ENCODE data around the gene SNAP47.

The SNAP47 gene

DNA sequence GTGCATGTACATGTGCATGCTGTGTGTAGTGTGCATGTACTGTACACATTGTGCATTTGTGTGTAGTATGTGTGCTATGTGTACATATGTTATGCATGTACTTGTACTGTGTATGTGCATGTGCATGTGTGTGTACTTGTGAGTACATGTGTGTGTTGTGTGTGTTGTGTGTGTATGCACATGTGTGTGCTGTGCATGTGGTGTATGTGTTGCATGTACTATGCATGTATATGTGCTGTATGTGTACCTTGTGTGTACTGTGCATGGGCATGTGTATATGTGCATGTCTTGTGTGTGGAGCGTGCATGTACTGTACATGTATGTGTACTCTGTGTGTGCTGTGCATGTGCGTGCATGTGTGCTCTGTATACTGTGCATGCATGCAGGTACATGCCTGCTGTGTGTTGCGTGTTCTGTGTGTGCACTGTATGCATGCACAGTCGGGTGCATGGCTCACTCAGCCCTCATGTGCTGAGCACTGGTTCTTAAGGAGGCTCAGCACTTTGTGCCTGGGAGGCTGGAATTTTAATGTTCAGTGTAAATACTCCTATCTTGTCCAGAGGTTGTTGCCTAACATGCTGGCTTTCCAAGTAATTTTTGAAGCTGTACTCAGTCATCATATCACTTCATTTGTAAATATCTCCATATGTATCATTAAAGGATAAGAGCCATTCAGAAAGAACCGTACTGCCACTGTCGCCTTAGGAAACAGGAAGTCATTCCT lies 32.3 kb downstream of the SNAP47 start:
- DNase-seq (ENCODE audit: low read depth, low spot score), result no peak

DNA sequence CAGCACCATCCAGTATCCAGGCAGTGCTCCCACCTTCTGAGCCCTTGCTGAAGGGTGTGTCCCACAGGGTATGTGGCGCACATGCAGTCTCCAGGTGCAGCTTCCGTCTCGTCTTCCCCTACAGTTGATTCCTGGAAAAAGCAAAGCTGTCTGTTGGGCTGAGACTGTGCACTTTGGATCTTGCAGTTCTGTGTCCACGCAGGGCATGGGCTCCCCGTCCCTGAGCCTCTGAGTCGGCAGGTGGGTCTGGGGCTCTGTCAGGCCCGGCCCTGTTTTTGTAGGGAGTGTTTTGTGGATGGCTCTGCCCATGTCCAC lies 32.8 kb downstream of the SNAP47 start:
- no peak for DNase-seq (ENCODE audit: low read depth, low spot score)

DNA sequence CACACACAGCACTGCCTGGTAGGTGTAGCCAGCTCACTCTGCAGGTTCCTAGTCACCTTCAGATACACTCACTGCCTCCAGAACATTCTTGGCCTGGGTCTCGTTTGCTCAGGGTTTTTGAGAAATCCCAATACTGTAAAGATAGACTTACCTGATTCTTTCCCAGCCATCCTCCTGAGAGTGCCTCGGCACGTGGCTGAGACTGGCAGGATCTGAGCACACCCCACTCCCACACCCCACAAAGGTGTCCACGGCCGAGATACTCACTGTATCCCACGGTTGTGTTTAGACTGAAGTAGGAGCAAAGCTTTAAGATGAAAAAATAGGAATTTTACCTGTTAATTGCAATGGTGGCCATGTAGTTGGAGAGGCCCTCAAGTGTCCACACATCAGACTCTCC lies 33.4 kb downstream of the SNAP47 start:
- no peak for DNase-seq (ENCODE audit: low read depth, low spot score)

DNA sequence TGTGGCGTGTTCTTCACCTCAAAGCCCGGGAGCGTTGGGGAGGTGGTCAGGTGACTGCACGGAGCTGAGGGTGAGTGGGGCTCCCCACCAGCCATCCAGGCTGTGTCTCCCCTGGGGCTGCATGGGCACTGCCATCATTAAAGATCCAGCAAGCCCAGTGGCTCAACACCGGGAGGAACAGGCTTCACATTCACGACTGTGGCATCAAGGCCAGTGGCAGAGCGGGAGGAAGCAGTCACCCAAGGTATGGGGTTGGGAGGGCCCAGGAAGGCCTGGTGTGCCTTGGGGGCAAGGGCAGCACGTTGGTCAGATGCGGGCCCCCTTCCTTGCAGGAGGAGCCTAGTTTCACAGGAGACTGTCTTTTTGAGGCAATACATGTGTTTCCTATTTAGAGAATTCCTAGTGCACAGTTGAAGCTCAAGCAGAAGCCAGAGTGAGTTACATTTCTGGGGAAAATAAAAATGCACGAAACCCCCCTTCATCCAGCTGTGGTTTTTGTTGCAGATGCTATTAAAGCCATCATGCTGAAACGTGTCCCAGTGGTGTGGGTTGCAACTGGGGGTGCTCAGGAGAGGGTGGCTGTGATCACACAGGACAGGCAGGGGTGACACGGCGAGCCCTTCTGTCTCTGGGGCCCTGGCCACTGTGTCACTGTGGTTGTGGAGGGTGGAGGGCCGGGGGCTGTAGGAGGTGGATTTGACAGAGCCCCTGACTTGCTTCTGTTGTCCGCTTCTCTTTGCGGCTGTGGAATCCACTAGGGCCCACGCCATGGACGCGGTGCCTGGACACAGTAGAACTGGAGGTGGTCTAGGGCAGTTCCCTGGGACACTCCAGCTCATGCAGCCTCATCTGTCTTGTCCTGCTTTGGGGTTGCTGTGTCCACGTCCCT lies 34.1 kb downstream of the SNAP47 start:
- no peak for DNase-seq (ENCODE audit: low read depth, low spot score)

DNA sequence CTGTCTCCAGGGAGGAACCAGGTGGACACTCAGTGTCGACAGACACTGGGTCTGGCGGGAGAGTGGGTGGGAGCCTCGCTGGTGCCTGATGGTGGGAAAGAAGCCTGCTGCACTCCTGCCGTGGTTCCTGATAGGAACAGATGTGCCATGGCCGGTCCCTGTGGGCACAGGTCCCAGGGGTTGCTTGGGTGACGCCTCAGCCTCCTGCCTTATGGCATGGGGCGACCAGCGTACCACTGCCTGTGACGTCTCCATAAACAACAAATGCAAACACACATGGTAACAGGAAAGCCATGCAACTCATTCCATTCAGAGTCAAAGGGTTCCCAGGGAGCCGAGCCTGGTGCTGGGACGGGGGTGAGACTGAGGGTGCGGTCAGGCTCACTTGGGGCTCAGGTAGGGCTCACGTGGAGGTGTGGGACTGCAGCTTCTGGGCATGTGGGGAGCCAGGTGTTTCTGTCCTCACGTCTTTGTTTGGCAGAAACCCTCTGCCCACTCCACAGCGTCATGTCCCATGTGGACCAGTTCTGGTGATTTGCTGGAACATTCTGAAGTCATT lies 34.8 kb downstream of the SNAP47 start:
- no peak for DNase-seq (ENCODE audit: low read depth, low spot score)

DNA sequence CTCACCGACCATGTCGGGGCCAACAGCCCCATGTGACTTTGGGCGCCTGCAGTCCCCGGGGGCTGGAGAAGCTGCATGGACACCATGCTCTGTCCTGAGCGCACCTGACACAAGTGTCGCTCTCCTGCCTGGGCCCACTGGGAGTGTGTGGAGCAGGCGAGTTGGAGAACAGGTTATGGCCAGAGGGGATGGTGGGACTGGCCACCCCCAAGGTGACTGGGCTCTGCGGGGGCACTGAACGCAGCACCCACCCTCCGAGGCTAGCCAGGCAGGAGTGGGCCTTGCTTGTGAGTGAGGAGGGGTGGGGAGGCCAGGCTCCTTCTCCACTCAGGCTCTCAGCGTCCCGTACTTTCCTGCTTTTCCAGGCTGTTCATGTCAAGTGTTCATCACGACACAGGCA lies 35.6 kb downstream of the SNAP47 start:
- DNase-seq (ENCODE audit: low read depth, low spot score), result no peak

DNA sequence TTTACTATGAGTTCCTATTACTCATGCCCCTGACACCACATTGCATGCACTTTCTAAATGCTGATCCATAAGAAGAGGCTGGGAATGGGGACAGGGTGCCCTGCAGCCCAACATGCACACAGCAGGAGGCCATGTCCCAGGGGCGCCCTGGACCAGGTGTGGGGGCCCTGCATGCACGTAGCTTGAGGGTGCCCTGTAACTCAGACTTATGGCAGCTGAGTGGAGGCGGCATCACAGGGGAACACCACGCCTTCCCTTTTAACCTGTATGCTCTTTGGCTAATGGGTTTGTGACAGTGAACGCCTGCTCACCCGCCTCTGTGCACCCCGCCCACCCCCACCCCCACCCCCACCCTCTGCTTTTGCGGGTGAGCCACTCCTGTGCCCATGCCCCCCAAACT lies 36.1 kb downstream of the SNAP47 start:
- DNase-seq (ENCODE audit: low read depth, low spot score), result no peak

DNA sequence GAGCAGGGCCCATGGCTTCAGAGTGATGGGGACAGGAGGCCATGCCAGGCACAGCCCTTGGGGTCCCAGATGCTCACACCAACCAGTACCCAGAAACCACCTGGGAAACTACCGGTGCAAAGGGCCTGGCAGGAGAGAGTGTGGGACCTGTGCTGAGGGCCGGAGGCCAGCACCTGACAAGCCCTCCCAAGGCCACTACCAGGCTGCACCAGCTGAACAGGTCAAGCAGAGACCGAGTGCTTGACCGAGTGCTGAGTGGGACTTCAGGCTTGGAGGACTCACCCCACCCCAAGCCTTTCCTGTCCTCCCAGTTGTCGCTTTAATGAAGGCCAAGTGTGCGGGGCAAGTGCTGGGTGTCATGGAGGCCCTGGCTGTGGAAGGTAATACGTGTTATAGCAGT lies 36.5 kb downstream of the SNAP47 start:
- no peak for DNase-seq (ENCODE audit: low read depth, low spot score)

DNA sequence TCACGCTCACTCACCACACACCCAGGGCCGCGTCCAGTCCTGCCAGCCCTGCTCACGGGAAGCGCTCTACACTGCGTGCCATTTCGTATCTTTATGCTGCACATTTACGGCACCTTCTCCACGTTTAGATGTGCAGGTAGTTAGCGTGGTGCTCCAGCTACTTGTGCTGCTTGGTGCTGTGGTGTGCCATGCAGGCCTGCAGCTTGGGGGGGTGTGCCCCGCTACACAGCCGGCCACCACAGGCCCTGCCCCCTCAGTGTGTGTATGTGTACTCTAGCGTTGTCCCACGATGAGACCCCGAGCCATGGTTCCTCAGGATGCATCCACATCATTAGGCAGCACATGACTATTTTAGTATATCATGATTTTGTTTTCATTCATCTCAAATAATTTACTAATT lies 38.3 kb downstream of the SNAP47 start:
- DNase-seq (ENCODE audit: low read depth, low spot score), result no peak

DNA sequence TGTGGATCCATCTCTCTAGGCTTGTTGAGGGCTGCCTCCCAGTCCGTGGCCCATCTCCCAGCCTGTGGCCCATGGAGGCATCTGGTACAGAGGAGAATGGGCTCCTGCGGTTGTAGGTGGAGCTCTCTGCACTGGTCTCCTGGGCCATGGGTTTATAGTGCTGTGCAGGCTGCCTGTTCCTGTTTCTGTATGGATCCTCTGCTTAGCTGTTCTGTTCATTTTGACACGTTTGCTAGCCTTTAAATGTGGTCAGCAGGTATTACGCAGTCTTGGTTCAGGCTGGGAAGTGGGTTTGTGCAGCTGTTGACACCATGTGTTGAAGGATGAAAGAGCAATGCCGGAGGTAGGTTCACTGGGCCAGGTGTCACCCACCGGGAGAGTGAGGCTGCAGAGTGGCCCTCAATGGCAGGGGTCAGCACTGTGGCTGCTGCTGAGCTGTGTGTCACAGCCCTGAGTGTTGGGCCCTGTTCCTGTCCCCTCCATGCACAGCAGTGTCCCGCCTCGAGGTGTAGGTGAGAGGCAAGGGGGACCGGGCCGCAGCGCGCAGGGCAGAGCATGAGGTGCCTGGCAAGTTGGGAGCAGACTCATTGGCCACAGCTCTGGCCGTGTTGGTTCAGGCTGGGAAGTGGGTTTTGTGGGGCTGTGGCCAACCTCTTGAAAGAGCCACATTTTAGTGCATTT lies 39.0 kb downstream of the SNAP47 start:
- no peak for DNase-seq (ENCODE audit: low read depth, low spot score)

DNA sequence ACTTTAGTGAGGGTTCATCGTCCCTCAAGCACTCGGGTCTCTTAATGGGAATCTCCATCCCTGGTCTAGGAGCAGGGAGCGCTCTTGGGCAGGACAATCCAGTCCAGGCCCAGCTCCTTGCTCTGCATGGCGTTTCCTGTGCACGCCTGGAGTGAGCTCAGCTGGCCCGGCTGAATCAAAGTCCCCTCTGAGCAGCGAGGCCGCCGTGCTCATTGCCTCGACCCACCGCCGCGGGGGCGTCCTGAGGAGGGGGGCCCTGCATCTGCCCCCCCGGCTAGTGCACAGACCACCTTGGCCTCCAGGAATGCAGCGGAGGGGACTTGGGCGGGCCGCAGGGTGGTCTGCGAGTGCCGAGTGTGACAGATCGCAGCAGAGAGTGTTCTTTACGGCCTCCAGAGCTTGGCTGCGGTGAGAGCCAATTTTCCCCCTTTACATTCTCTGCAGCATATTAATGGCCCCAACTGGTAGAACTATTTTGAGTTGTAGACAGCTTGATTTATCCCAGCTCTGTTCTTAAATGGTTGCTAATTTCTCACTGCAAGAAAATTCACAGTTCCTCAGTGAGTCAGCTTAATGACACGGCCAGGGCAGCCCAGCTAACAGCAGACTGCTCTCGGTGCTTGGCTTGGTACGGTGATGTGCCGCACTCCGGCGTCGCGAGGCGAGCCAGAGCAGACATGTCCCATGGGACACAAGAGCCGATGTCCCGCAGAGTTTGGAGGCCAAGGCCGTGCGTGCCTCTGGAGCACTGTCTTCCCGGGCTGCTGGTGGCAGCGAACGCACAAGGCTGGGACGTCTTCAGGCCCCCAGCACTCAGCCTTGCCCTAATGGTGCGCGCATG lies 39.8 kb downstream of the SNAP47 start:
- DNase-seq (ENCODE audit: low read depth, low spot score), result no peak

DNA sequence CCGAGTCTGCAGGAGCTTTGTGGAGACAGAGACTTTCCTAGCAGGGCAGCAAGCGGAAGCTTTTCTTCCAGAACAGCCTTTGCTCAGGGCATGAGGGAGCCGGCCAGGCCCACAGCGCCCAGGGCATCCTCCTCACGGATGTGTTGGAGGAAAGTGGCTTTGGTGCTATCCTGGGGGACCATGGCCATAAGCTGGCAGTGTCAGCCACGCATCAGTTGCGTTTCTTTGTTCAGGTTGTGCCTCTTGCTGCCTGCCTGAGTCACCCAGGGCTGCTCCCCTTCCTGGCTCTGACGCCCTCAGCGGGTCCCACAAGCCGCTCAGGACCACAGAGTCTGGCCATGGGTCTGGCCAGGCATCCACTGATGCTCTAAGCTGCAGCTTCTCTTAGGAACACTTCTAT lies 40.6 kb downstream of the SNAP47 start:
- DNase-seq (ENCODE audit: low read depth, low spot score), result no peak

DNA sequence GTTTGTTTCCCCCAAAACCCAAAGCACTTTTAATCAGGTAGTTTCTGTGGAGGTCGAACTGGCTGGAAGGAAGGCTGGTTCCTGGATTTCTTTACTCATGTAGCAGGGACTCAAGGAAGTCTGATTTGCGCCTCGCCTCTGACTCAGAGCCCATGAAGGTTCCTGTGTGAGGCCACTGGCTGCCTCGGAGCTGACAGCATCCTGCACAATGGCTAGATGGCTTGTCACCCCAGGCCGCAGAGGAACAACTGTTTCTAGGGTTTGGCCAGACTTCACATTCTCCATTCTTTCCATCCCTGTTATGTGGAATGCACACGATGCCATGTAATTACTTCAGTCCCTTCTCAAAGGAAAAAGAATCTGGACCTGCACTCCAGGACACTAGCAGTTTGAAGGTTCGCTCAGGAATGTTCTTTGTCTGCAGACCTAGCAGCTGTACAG lies 41.1 kb downstream of the SNAP47 start:
- no peak for DNase-seq (ENCODE audit: low read depth, low spot score)

DNA sequence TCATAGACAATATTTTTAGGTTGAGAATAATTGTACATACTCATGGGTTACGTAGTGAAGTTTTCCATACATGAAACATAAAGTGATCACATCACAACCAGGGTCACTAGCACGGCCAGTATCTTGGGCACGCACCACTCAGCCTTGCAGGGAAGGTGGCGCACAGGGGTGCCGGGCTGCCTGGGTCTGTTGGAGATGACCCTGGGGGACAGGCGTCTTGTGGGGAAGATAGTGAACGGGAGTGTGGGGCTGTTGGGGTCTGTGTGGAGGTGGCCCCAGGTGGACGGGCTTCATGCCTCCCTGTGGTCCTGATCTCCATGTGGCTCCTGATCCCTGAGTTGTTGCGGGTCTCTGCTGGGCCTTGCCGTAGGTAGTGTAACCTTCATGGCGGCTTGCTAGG lies 41.9 kb downstream of the SNAP47 start:
- DNase-seq (ENCODE audit: low read depth, low spot score), result no peak

DNA sequence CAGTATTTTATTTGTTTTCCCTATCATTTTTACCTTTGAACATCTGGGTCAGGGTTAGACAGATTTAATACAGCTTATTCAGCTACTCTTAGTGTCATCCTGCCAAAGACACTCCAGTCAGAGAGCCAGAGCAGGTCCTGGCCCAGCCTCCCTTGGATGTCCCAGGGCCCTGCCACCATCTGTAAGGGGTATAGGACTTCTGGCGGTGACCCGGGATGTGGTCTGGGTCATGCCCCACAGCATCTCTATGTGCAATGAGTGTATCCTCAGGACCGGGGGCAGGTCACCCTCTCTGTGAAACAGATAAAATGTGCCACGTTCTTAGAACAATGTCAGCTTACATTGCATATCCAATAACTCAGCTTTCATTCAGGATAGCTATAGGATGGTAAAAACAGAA lies 42.4 kb downstream of the SNAP47 start:
- no peak for DNase-seq (ENCODE audit: low read depth, low spot score)

DNA sequence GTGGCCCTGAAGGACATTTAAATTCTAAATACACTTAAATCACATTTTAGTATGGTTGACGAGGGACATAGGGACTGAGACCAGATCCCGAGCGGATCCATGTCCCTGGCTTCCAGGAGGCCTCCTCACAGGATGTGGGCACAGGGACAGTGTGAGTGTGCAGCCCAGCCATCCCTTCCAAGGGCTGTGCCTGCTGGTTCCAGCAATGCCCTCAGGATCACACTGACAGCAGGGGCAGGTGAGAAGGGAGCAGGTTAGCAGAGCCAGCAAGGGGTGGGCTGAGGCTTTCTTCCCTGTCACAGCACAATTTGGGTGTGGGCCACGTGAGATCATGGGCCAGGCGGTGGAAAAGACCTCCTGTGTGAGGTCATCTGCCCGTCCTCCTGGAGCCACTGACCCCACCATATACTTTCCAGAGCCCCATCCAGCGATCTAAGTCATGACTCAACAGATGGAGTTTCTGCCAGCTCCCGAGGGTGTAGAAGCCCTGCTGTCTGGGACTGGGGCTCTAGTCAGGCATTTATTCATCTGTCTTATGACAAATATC lies 43.2 kb downstream of the SNAP47 start:
- DNase-seq (ENCODE audit: low read depth, low spot score), result no peak

DNA sequence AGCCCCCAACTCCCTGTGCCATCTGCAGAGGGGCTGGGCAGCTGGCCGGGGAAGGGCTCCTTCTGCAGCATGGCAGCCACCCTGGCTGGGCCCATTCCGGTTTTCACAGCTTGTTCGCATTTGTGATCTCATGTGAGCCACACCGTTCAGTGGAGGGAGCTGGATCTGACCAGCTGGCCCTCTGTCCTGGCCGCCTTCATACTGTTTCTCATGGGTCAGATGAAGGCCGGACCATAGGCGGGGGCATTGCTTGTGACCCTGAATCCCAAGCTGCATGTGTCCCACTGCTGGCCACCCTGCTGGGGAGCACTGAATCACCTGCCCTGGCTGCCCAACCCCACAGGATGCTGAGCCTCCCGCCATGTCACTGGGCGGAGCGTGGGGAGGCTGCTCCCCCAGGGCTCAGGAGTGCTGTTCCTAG lies 43.8 kb downstream of the SNAP47 start:
- DNase-seq (ENCODE audit: low read depth, low spot score), result no peak

DNA sequence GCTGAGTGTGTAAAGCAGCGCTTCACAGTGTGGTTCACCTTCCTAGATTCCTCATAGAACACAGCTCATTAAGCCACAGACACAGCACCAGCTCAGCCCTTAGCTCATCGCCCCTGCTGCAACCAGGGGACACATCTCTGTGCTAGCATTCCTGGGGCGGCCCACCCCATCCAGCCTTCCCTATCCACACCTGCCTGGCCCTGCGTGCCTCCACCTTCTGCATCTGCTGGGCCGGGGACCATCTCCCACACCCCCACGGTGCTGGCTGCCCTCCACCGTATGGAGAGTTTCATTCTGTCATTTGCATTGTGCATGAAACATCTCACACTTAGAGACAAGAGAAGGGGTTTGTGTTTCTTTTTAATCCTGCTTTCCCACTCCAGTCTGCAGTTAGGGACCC lies 44.5 kb downstream of the SNAP47 start:
- no peak for DNase-seq (ENCODE audit: low read depth, low spot score)

DNA sequence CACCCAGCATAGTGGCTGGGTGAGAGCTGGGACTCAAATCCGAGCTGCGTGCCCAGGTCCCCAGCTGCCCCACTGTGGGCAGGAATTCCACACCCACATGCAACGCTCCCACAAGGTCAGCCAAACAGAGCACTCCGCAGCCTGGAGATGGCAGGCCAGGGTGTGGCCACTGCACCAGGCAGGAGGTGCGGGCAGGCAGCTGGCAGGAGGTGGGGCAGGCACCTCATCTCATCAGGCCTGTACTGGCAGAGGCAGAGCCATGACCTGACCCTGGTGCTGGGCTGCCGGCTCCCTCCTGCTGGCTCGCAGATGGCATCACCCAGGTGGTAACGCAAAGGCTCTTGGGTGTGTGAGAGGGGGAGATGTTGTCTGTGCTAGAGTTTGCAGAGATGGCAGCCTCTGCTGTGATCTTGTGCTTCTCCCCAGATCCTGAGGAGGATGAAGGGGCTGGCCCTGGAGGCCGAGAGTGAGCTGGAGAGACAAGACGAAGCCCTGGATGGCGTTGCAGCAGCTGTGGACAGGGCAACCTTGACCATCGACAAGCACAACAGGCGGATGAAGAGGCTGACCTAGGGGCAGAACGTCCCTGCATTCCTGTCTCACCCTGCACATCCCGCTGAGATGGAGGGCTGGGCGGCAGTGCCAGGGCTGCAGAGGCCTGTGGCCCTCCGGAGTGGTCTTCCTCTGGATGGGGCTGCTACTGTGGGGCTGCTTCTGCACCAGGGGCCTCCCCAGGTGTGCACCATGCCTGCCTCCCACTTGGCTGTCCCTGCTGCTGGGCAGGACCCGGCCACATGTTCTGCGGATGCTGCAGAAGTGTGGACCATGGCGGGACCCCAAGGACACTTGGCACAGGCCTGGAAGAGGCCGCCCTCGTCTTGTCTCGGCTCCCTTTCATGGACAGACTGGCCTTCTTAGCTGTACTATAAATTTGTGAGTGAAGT lies 45.1 kb downstream of the SNAP47 start:
- no peak for DNase-seq (ENCODE audit: low read depth, low spot score)

DNA sequence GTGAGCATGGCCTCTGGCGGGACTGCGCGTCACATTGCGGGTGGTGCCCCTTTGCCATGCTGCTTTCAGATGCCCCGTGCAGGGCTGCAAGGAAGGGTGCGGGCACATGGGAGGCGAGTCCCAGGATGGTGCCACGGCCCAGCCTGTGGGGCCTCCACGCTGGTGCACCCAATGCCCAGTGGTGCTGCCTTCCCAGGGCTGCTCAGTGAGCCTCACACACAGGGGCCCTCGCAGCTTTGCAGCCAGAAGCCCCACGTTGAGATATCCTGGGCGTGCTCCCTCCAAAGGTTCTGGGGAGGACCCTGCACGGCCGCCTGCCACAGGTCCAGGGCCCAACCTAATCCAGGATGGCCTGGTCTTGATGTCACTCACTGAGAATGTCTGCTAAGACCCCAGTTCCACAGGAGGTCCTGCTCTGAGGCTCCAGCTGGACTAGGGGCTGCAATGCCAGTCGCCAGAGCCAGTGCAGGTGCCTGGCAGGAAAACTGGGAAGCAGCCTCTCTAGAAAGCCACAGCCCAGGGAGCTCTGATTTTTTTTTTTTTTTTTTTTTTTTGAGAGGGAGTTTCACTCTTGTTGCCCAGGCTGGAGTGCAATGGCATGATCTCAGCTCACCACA lies 46.2 kb downstream of the SNAP47 start:
- DNase-seq (ENCODE audit: low read depth, low spot score), result no peak

Data from activated naive CD8-positive, alpha-beta T cell treated with anti-CD3 and anti-CD28 coated beads, Interleukin-2, amount 50 U/mL, for 16 hours (primary cell).